Panc1 (cell line): Measurements from ENCODE around the gene FKBP6.

Source experiments
- POLR2AphosphoS5 ChIP-seq: IDR thresholded peaks from 2 replicates; pipeline ENCODE4 v1.6.1; 2012; ENCODE audit warnings: mild to moderate bottlenecking, low read depth, low read length, moderate library complexity
- TF ChIP-seq, protein P1 (sequence below): fragments of 450-650 bp; IDR thresholded peaks from 2 replicates; pipeline ENCODE4 v1.5.1; 2017; ENCODE audit warnings: mild to moderate bottlenecking
- TF ChIP-seq, protein P2 (sequence below), 2 experiments: IDR thresholded peaks; 2 replicates each; pipeline ENCODE4 v1.6.1; 2011 to 2012; ENCODE audit warnings: low read depth in 2 of 2, control low read depth in 1 of 2, low read length in 1 of 2, mild to moderate bottlenecking in 1 of 2, moderate library complexity in 1 of 2; ENCODE audit not compliant: insufficient read depth in 1 of 2

DNA sequence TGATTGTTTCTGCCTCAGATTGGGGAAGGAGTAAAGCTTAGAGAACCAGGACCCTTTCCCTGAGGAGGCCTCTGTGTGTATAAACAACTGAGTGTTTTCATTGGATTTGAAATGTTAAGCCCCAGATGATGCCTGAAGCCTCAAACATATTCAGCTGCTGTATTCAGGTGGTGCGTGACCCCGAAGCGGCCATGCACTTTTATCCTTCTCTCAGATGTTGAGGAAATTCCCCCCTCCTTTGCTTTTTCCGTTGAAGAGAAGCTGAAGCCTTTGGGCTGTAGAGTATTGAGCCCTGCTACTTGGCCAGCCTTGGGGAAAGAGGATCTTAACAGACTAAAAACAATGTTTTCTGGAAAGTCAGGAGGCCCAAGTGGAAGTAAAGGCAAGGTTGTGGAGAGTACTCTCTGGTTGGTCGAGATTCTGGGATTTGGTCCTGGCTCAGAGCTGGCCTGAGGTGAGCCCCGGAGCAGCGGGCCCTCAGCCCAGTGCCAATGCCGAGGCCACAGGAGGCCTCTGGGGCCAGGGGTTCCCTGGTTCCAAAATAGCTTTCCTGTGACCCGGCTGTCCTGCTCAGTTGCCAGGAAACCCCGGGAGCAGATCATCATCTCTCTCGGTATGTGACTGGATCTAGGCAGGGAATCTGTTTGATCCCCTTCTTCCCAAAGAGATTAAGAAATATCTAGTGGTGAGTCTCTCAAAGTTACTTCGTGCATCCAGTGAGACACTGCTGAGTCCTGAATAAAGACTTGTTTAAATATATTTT is 22.5 kb downstream of the FKBP6 start:
- no peak for TF ChIP-seq POLR2AphosphoS5
- TF ChIP-seq, protein P1, sequence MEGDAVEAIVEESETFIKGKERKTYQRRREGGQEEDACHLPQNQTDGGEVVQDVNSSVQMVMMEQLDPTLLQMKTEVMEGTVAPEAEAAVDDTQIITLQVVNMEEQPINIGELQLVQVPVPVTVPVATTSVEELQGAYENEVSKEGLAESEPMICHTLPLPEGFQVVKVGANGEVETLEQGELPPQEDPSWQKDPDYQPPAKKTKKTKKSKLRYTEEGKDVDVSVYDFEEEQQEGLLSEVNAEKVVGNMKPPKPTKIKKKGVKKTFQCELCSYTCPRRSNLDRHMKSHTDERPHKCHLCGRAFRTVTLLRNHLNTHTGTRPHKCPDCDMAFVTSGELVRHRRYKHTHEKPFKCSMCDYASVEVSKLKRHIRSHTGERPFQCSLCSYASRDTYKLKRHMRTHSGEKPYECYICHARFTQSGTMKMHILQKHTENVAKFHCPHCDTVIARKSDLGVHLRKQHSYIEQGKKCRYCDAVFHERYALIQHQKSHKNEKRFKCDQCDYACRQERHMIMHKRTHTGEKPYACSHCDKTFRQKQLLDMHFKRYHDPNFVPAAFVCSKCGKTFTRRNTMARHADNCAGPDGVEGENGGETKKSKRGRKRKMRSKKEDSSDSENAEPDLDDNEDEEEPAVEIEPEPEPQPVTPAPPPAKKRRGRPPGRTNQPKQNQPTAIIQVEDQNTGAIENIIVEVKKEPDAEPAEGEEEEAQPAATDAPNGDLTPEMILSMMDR, result no peak
- TF ChIP-seq, protein P2, sequence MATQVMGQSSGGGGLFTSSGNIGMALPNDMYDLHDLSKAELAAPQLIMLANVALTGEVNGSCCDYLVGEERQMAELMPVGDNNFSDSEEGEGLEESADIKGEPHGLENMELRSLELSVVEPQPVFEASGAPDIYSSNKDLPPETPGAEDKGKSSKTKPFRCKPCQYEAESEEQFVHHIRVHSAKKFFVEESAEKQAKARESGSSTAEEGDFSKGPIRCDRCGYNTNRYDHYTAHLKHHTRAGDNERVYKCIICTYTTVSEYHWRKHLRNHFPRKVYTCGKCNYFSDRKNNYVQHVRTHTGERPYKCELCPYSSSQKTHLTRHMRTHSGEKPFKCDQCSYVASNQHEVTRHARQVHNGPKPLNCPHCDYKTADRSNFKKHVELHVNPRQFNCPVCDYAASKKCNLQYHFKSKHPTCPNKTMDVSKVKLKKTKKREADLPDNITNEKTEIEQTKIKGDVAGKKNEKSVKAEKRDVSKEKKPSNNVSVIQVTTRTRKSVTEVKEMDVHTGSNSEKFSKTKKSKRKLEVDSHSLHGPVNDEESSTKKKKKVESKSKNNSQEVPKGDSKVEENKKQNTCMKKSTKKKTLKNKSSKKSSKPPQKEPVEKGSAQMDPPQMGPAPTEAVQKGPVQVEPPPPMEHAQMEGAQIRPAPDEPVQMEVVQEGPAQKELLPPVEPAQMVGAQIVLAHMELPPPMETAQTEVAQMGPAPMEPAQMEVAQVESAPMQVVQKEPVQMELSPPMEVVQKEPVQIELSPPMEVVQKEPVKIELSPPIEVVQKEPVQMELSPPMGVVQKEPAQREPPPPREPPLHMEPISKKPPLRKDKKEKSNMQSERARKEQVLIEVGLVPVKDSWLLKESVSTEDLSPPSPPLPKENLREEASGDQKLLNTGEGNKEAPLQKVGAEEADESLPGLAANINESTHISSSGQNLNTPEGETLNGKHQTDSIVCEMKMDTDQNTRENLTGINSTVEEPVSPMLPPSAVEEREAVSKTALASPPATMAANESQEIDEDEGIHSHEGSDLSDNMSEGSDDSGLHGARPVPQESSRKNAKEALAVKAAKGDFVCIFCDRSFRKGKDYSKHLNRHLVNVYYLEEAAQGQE (IDR thresholded peaks at IDR 0.05; ENCODE audit: insufficient read depth in 1 of 2, low read depth in 2 of 2, low read length in 1 of 2), result no peak
